H9 (cell line): ENCODE measurements around the gene P2RX7. TPM values are rescaled to one million over a fixed set of nuclear protein-coding genes. Genes with fewer than 3 reads are reported as not detected.

Experiments
- DNase-seq: peaks from one replicate; pipeline ENCODE4 v3.0.0-alpha.2; 2017
- H2AFZ ChIP-seq: one replicate; pipeline ENCODE4 v1.6.1; 2013; ENCODE audit warnings: mild to moderate bottlenecking, low read length, control low read depth, moderate library complexity
- H2AK5ac ChIP-seq: 2 replicates; pipeline ENCODE4 v1.6.1; 2013; ENCODE audit warnings: low read length, control low read depth, mixed read lengths; ENCODE audit not compliant: insufficient read length
- H2BK120ac ChIP-seq: one replicate; pipeline ENCODE4 v1.6.1; 2013; ENCODE audit warnings: low read depth, mild to moderate bottlenecking, low read length, control low read depth, inconsistent platforms; ENCODE audit not compliant: poor library complexity, severe bottlenecking
- H2BK12ac ChIP-seq: 2 replicates; pipeline ENCODE4 v1.6.1; 2013; ENCODE audit warnings: low read length, control low read depth, mixed read lengths, low read depth; ENCODE audit not compliant: insufficient read length
- H2BK15ac ChIP-seq: 2 replicates; pipeline ENCODE4 v1.6.1; 2013; ENCODE audit warnings: low read depth, low read length, control low read depth
- H2BK20ac ChIP-seq: one replicate; pipeline ENCODE4 v1.6.1; 2013; ENCODE audit warnings: low read depth, mild to moderate bottlenecking, low read length, control low read depth, inconsistent platforms; ENCODE audit not compliant: poor library complexity, severe bottlenecking
- H2BK5ac ChIP-seq: 2 replicates; pipeline ENCODE4 v1.6.1; 2013; ENCODE audit warnings: low read length, control low read depth, mixed read lengths; ENCODE audit not compliant: insufficient read length
- H3K14ac ChIP-seq: 2 replicates; pipeline ENCODE4 v1.6.1; 2013; ENCODE audit warnings: low read length, control low read depth; ENCODE audit not compliant: insufficient read depth
- H3K18ac ChIP-seq: 2 replicates; pipeline ENCODE4 v1.6.1; 2013; ENCODE audit warnings: low read depth, mild to moderate bottlenecking, mixed read lengths, low read length, control low read depth; ENCODE audit not compliant: insufficient read length
- H3K23ac ChIP-seq: 2 replicates; pipeline ENCODE4 v1.6.1; 2013; ENCODE audit warnings: low read length, control low read depth, mixed read lengths, low read depth; ENCODE audit not compliant: insufficient read length
- H3K23me2 ChIP-seq: 2 replicates; pipeline ENCODE4 v1.6.1; 2013; ENCODE audit warnings: low read depth, mild to moderate bottlenecking, mixed read lengths, low read length, control low read depth; ENCODE audit not compliant: insufficient read length, poor library complexity, severe bottlenecking
- H3K27ac ChIP-seq: 2 replicates; pipeline ENCODE4 v1.5.1; 2013; ENCODE audit warnings: low read length, control low read depth, mixed read lengths, low read depth; ENCODE audit not compliant: insufficient read length
- H3K27me3 ChIP-seq: 2 replicates; pipeline ENCODE4 v1.6.1; 2013; ENCODE audit warnings: low read length, control low read depth, inconsistent platforms; ENCODE audit not compliant: insufficient read depth
- H3K4ac ChIP-seq: 2 replicates; pipeline ENCODE4 v1.6.1; 2013; ENCODE audit warnings: low read depth, mild to moderate bottlenecking, control low read depth, inconsistent platforms, low read length, moderate library complexity
- H3K4me1 ChIP-seq: 2 replicates; pipeline ENCODE4 v1.6.1; 2013; ENCODE audit warnings: low read length, control low read depth, inconsistent platforms; ENCODE audit not compliant: insufficient read depth
- H3K4me2 ChIP-seq: 2 replicates; pipeline ENCODE4 v1.6.1; 2013; ENCODE audit warnings: low read length, control low read depth, mixed read lengths; ENCODE audit not compliant: insufficient read length, insufficient read depth
- H3K56ac ChIP-seq: 2 replicates; pipeline ENCODE4 v1.6.1; 2013; ENCODE audit warnings: low read depth, mild to moderate bottlenecking, mixed read lengths, low read length, control low read depth; ENCODE audit not compliant: insufficient read length
- H3K79me1 ChIP-seq: 2 replicates; pipeline ENCODE4 v1.6.1; 2013; ENCODE audit warnings: low read depth, mild to moderate bottlenecking, moderate library complexity, low read length, control low read depth, inconsistent platforms; ENCODE audit not compliant: insufficient read depth, poor library complexity, severe bottlenecking
- H3K79me2 ChIP-seq: 2 replicates; pipeline ENCODE4 v1.6.1; 2013; ENCODE audit warnings: low read length, control low read depth, inconsistent platforms; ENCODE audit not compliant: insufficient read depth
- H3K9ac ChIP-seq: 2 replicates; pipeline ENCODE4 v1.6.1; 2013; ENCODE audit warnings: low read length, control low read depth, mixed read lengths; ENCODE audit not compliant: insufficient read length; ENCODE audit errors: extremely low read depth
- H3K9me3 ChIP-seq: one replicate; pipeline ENCODE4 v1.6.1; 2013; ENCODE audit warnings: low read depth, low read length, inconsistent platforms; ENCODE audit not compliant: control insufficient read depth
- H3T11ph ChIP-seq: one replicate; pipeline ENCODE4 v1.6.1; 2013; ENCODE audit warnings: mild to moderate bottlenecking, low read length, control low read depth, inconsistent platforms
- H4K20me1 ChIP-seq: one replicate; pipeline ENCODE4 v1.6.1; 2013; ENCODE audit not compliant: control insufficient read depth, insufficient read length, insufficient read depth
- H4K5ac ChIP-seq: 2 replicates; pipeline ENCODE4 v1.6.1; 2013; ENCODE audit warnings: low read depth, mild to moderate bottlenecking, mixed read lengths, low read length, control low read depth; ENCODE audit not compliant: insufficient read length
- H4K8ac ChIP-seq: replicated peaks from 2 replicates; pipeline ENCODE4 v1.6.1; 2013; ENCODE audit warnings: low read length, control low read depth, mixed read lengths, low read depth; ENCODE audit not compliant: insufficient read length
- H4K91ac ChIP-seq: 2 replicates; pipeline ENCODE4 v1.6.1; 2013; ENCODE audit warnings: low read depth, mild to moderate bottlenecking, moderate library complexity, mixed read lengths, low read length, control low read depth; ENCODE audit not compliant: insufficient read length
- H3K27ac Mint-ChIP-seq, 3 experiments: 2 replicates in 2 of 3; 3 replicates in 1 of 3; pipeline ENCODE4 v1.8.0; 2020 to 2021; ENCODE audit warnings: mixed read lengths in 3 of 3, mild to moderate bottlenecking in 1 of 3, moderate library complexity in 1 of 3
- H3K27me3 Mint-ChIP-seq: 2 replicates; pipeline ENCODE4 v1.8.0; 2021; ENCODE audit warnings: low read depth, mild to moderate bottlenecking, moderate library complexity, mixed read lengths
- H3K36me3 Mint-ChIP-seq, 3 experiments: 2 replicates in 2 of 3; 3 replicates in 1 of 3; pipeline ENCODE4 v1.8.0; 2020 to 2021; ENCODE audit warnings: low read depth in 3 of 3, mixed read lengths in 3 of 3; ENCODE audit not compliant: insufficient read depth in 1 of 3
- H3K4me1 Mint-ChIP-seq, 2 experiments: 2 replicates each; pipeline ENCODE4 v1.8.0; 2020; ENCODE audit warnings: mixed read lengths in 2 of 2
- H3K4me3 Mint-ChIP-seq, 2 experiments: 2 replicates in 1 of 2; 3 replicates in 1 of 2; pipeline ENCODE4 v1.8.0; 2020 to 2021; ENCODE audit warnings: mild to moderate bottlenecking in 2 of 2, mixed read lengths in 2 of 2, moderate library complexity in 1 of 2
- H3K9me3 Mint-ChIP-seq, 2 experiments: 2 replicates in 1 of 2; 3 replicates in 1 of 2; pipeline ENCODE4 v1.8.0; 2020; ENCODE audit warnings: mild to moderate bottlenecking in 2 of 2, mixed read lengths in 2 of 2, moderate library complexity in 1 of 2
- CTCF ChIP-seq: fragments of 200-600 bp; sonication (generic); conservative IDR thresholded peaks from 3 replicates; pipeline ENCODE4 v1.8.0; 2021; ENCODE audit warnings: antibody characterized with exemption, mild to moderate bottlenecking
- WGBS: extraction: QIAGEN DNeasy Blood & Tissue Kit; methylation state at CpG from one replicate; pipeline ENCODE4 v1.1.7; 2013; ENCODE audit warnings: missing lambda C conversion rate, low lambda C conversion rate, mixed read lengths; ENCODE audit not compliant: insufficient read length; ENCODE audit errors: extremely low coverage; 5-methylcytosine and 5-hydroxymethylcytosine counted together
- total RNA-seq: library from RNA; stranded (reverse); gene quantifications from 2 replicates; pipeline ENCODE4 v1.2.1, GENCODE V29; 2021

Gene P2RX7
- total RNA-seq, 1 experiment from 2014 or later, result 0.09 TPM

GRCh38 chr12:121217761-121218160 is 85.1 kb downstream of the P2RX7 start:
- Histone ChIP-seq H3K9ac (no peak overlapping the region), H3K79me2 (no peaks in the 10 kb centered on the region), H3K4ac (no peak overlapping the region), H3K23me2 (no peaks in the 10 kb centered on the region), H2BK12ac (no peak overlapping the region), H4K91ac (no peak overlapping the region), H2AK5ac (no peak overlapping the region), H3K9me3 (no peaks in the 10 kb centered on the region), H3K18ac (no peak overlapping the region), H4K5ac (no peak overlapping the region), H4K8ac (no peak overlapping the region), H2BK5ac (no peak overlapping the region), H3K4me2 (no peak overlapping the region), H2AFZ (no peak overlapping the region), H3K27ac (no peak overlapping the region), H2BK120ac (no peak overlapping the region), H3K23ac (no peak overlapping the region), H2BK15ac (no peak overlapping the region), H3K4me1 (no peaks in the 10 kb centered on the region), H4K20me1 (no peaks in the 10 kb centered on the region), H3K27me3 (no peaks in the 10 kb centered on the region), H3K14ac (no peak overlapping the region), H3K56ac (no peak overlapping the region), H3K79me1 (no peaks in the 10 kb centered on the region), H3T11ph (no peak overlapping the region), H2BK20ac (no peak overlapping the region)
- H3K9me3 Mint-ChIP-seq, result no peaks in the 10 kb centered on the region
- no peaks in the 10 kb centered on the region for H3K27me3 Mint-ChIP-seq
- no peak for DNase-seq
- no peaks in the 10 kb centered on the region for H3K4me1 Mint-ChIP-seq
- H3K4me3 Mint-ChIP-seq, result no peak overlapping the region
- peaks cover 0 to 2% (median under 1%) of the 10 kb centered on the region in 3 experiments; a peak in 3 of 7 replicates for H3K36me3 Mint-ChIP-seq
- no peak for TF ChIP-seq CTCF
- H3K27ac Mint-ChIP-seq, result no peak overlapping the region
- no CpG with 5 or more reads among the region's 5 CpGs for WGBS
